CD4-positive, alpha-beta T cell treated with Interleukin-4 for 4 hours (primary cell): ENCODE results near the gene COPZ2.
"Not testable (repeated sequence)": the region's sequence is repeated elsewhere in the genome, so short reads cannot be mapped to it uniquely, and the experiment has no call there.

Experiments
- DNase-seq: peaks from one replicate; pipeline ENCODE4 v3.0.0-alpha.2; 2020

Gene COPZ2

GRCh38 chr17:48055531-48056245, 18.1 kb upstream of the COPZ2 start:
- DNase-seq = no peak

- no peak for DNase-seq
Observed at GRCh38 chr17:48054238-48055185, 16.9 kb upstream of the COPZ2 start.

- no peak for DNase-seq
Observed at GRCh38 chr17:48053758-48054237, 16.2 kb upstream of the COPZ2 start.

GRCh38 chr17:48052956-48053757, 15.6 kb upstream of the COPZ2 start:
- DNase-seq = no peak

GRCh38 chr17:48051706-48052486, 14.3 kb upstream of the COPZ2 start:
- peak; percentile 21 for DNase-seq

- DNase-seq = no peak
Observed at GRCh38 chr17:48051283-48051682, 13.7 kb upstream of the COPZ2 start.

GRCh38 chr17:48048384-48049126, 11.0 kb upstream of the COPZ2 start:
- peak; percentile 31 for DNase-seq

GRCh38 chr17:48047741-48048383, 10.3 kb upstream of the COPZ2 start, which contains the start of gene NFE2L1:
TSS of gene NFE2L1 (plus strand) at chr17:48048359. CDS start at chr17:48051119, 2,760 bp downstream.
- peak; percentile 99 for DNase-seq

- no peak for DNase-seq
Observed at GRCh38 chr17:48047113-48047740, 9.6 kb upstream of the COPZ2 start.

GRCh38 chr17:48046296-48046695, 8.7 kb upstream of the COPZ2 start:
- DNase-seq = no peak

GRCh38 chr17:48045316-48046001, 7.9 kb upstream of the COPZ2 start:
- DNase-seq = no peak

- DNase-seq = no peak
Observed at GRCh38 chr17:48044851-48045250, 7.3 kb upstream of the COPZ2 start.

- no peak for DNase-seq
Observed at GRCh38 chr17:48043176-48043575, 5.6 kb upstream of the COPZ2 start.

GRCh38 chr17:48038687-48039086, 1.1 kb upstream of the COPZ2 start:
- DNase-seq = no peak

GRCh38 chr17:48037838-48038323, 284 bp upstream of the COPZ2 start:
- DNase-seq = no peak

- DNase-seq = no peak
Observed at GRCh38 chr17:48036693-48037035, 933 bp downstream of the COPZ2 start.

- not testable (repeated sequence) for DNase-seq
Observed at GRCh38 chr17:48034734-48035133, 2.9 kb downstream of the COPZ2 start.

- DNase-seq = no peak
Observed at GRCh38 chr17:48031966-48032365, 5.6 kb downstream of the COPZ2 start.

GRCh38 chr17:48030531-48030930, 7.1 kb downstream of the COPZ2 start:
- no peak for DNase-seq

- no peak for DNase-seq
Observed at GRCh38 chr17:48028736-48029135, 8.9 kb downstream of the COPZ2 start.
